ENCODE measurements around the gene IRF6. TPM values are rescaled to one million over a fixed set of nuclear protein-coding genes. Genes with fewer than 3 reads are reported as not detected.

IRF6 gene
- polyA plus RNA-seq, 1 of the 3 experiments (the other 2 are of a cell fraction), result 0.94 TPM

- TF ChIP-seq TAF1 (IDR thresholded peaks at IDR 0.05; ENCODE audit: borderline replicate concordance, low read depth, low read length), result no peak
- no peak for TF ChIP-seq TEAD4 (IDR thresholded peaks at IDR 0.05; ENCODE audit: borderline replicate concordance, insufficient read depth)
- TF ChIP-seq, protein P1, sequence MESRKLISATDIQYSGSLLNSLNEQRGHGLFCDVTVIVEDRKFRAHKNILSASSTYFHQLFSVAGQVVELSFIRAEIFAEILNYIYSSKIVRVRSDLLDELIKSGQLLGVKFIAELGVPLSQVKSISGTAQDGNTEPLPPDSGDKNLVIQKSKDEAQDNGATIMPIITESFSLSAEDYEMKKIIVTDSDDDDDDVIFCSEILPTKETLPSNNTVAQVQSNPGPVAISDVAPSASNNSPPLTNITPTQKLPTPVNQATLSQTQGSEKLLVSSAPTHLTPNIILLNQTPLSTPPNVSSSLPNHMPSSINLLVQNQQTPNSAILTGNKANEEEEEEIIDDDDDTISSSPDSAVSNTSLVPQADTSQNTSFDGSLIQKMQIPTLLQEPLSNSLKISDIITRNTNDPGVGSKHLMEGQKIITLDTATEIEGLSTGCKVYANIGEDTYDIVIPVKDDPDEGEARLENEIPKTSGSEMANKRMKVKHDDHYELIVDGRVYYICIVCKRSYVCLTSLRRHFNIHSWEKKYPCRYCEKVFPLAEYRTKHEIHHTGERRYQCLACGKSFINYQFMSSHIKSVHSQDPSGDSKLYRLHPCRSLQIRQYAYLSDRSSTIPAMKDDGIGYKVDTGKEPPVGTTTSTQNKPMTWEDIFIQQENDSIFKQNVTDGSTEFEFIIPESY (IDR thresholded peaks at IDR 0.05; ENCODE audit: borderline replicate concordance, low read depth), result no peak
- TF ChIP-seq EZH2phosphoT487 (IDR thresholded peaks at IDR 0.05; ENCODE audit: borderline replicate concordance, low read depth), result no peak
- TF ChIP-seq NRF1 (IDR thresholded peaks at IDR 0.05; ENCODE audit: low read depth, low read length), result no peak
- TF ChIP-seq, protein P2, sequence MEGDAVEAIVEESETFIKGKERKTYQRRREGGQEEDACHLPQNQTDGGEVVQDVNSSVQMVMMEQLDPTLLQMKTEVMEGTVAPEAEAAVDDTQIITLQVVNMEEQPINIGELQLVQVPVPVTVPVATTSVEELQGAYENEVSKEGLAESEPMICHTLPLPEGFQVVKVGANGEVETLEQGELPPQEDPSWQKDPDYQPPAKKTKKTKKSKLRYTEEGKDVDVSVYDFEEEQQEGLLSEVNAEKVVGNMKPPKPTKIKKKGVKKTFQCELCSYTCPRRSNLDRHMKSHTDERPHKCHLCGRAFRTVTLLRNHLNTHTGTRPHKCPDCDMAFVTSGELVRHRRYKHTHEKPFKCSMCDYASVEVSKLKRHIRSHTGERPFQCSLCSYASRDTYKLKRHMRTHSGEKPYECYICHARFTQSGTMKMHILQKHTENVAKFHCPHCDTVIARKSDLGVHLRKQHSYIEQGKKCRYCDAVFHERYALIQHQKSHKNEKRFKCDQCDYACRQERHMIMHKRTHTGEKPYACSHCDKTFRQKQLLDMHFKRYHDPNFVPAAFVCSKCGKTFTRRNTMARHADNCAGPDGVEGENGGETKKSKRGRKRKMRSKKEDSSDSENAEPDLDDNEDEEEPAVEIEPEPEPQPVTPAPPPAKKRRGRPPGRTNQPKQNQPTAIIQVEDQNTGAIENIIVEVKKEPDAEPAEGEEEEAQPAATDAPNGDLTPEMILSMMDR (IDR thresholded peaks at IDR 0.05), result no peak
- TF ChIP-seq, protein P3, sequence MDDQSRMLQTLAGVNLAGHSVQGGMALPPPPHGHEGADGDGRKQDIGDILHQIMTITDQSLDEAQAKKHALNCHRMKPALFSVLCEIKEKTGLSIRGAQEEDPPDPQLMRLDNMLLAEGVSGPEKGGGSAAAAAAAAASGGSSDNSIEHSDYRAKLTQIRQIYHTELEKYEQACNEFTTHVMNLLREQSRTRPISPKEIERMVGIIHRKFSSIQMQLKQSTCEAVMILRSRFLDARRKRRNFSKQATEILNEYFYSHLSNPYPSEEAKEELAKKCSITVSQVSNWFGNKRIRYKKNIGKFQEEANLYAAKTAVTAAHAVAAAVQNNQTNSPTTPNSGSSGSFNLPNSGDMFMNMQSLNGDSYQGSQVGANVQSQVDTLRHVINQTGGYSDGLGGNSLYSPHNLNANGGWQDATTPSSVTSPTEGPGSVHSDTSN (IDR thresholded peaks at IDR 0.05), result no peak
- TF ChIP-seq RFX5 (IDR thresholded peaks at IDR 0.05; ENCODE audit: low read length), result no peak
- no peak for TF ChIP-seq ELF1 (IDR thresholded peaks at IDR 0.05)
- no peak for TF ChIP-seq GATA2 (CRISPR knock-in tag; IDR thresholded peaks at IDR 0.05)
- TF ChIP-seq FOSL2 (IDR thresholded peaks at IDR 0.05; ENCODE audit: borderline replicate concordance, low read depth), result no peak
- TF ChIP-seq USF1 (IDR thresholded peaks at IDR 0.05; ENCODE audit: borderline replicate concordance, low read depth), result no peak
- TF ChIP-seq EP300 (IDR thresholded peaks at IDR 0.05; ENCODE audit: borderline replicate concordance in 1 of 2, low read depth in 1 of 2, low read length in 1 of 2), result no peak
- no peak for TF ChIP-seq FOXM1 (IDR thresholded peaks at IDR 0.05; ENCODE audit: low read depth)
- no peak for TF ChIP-seq YY1 (IDR thresholded peaks at IDR 0.05; ENCODE audit: low read depth)
- no peak for TF ChIP-seq CHD2 (IDR thresholded peaks at IDR 0.05; ENCODE audit: low read length, partially characterized antibody)
- TF ChIP-seq USF2 (IDR thresholded peaks at IDR 0.05; ENCODE audit: borderline replicate concordance, low read depth, low read length), result no peak
- TF ChIP-seq TCF12 (IDR thresholded peaks at IDR 0.05), result no peak
- TF ChIP-seq REST (IDR thresholded peaks at IDR 0.05; ENCODE audit: low read depth, low read length), result no peak
- Histone ChIP-seq H3K4me1 (ENCODE audit: control insufficient read depth in 1 of 2, insufficient read depth in 2 of 2, low read depth in 1 of 2, low read length in 1 of 2) (peaks cover 3% of the 10 kb centered on the region in 2 experiments; a peak in 3 of 4 replicates), H3K9me3 (no peaks in the 10 kb centered on the region), H3K9me2 (no peaks in the 10 kb centered on the region), H3K27me3 (ENCODE audit: insufficient read depth) (no peaks in the 10 kb centered on the region), H2AFZ (ENCODE audit: low read depth) (no peak overlapping the region), H3K9ac (no peak overlapping the region), H3K4me2 (no peak overlapping the region), H3K27ac (ENCODE audit: low read depth in 2 of 2, low read length in 1 of 2) (no peak overlapping the region), H3K79me2 (ENCODE audit: insufficient read depth) (peaks cover 4% of the 10 kb centered on the region; the same call in 1 of the 2 replicates), H4K20me1 (ENCODE audit: insufficient read depth) (no peaks in the 10 kb centered on the region), H3K36me3 (replicated peaks in 1 of 2; ENCODE audit: control insufficient read depth in 1 of 2, insufficient read depth in 2 of 2, low read length in 1 of 2) (peaks cover 50 to 56% of the 10 kb centered on the region in 2 experiments), H3F3A (replicated peaks; ENCODE audit: insufficient read depth) (peaks cover 24% of the 10 kb centered on the region), H3K4me3 (ENCODE audit: low read depth in 2 of 2, low read length in 1 of 2) (no peak overlapping the region)
- POLR2A ChIA-PET, result no interaction called here
- no peak for DNase-seq
- CTCF ChIA-PET, result interaction anchor here (1.3 to 19.7 kb wide), 6 partner anchors 21 to 546 kb away, joined by 4 to 317 read pairs (median 6); partner anchors contain the start of gene UTP25
- 97% methylated on average over 8 of the region's 8 CpGs for WGBS (ENCODE audit: low lambda C conversion rate)
These were observed 49.1 kb upstream of the IRF6 start for GRCh38 chr1:209855006-209855405.
